GM19372 (cell line): ENCODE measurements around the gene PRXL2B.
A peak's percentile ranks its signal among the peaks of the same experiment; 100 is the strongest.
"Not testable (repeated sequence)": the region's sequence is repeated elsewhere in the genome, so short reads cannot be mapped to it uniquely, and the experiment has no call there.

ENCODE experiments used
- ATAC-seq: cut with Tn5 transposase; IDR thresholded peaks from one replicate; pipeline ENCODE4 v1.9.1; 2021; ENCODE audit warnings: mild to moderate bottlenecking, low read depth, moderate library complexity; ENCODE audit not compliant: unreplicated experiment

Gene PRXL2B

DNA sequence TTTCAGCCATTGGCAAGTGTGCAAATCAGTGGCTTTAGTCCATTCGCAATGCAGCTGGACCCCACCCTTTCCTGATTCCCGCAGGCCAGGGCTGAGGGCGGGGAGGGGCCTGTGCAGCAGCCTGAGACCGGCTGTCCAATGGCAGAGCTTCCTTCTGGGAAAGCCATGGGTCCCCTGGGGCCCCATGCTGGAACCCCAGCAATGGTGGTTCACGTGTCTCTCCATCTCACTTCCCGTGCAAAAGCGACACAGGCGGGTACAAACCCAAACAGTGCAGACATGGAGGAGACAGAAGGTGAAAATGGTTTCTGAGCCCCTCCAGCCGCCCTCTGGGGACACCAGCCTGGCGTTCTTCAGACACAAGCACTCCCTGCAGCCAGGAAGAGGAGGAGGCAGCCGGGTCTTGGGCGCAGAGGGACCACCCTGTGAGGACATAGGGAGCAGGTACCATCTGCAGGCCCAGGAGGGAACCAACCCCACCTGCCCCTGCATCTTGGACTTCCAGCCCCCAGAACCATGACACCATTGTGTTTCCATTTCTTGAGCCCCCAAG is 36.2 kb upstream of the PRXL2B start:
- not testable (repeated sequence) for ATAC-seq

- ATAC-seq: not testable (repeated sequence)
Observed at GRCh38 chr1:2551544-2551943, 35.0 kb upstream of the PRXL2B start.

- no peak for ATAC-seq
Observed at GRCh38 chr1:2552189-2552588, 34.4 kb upstream of the PRXL2B start.

DNA sequence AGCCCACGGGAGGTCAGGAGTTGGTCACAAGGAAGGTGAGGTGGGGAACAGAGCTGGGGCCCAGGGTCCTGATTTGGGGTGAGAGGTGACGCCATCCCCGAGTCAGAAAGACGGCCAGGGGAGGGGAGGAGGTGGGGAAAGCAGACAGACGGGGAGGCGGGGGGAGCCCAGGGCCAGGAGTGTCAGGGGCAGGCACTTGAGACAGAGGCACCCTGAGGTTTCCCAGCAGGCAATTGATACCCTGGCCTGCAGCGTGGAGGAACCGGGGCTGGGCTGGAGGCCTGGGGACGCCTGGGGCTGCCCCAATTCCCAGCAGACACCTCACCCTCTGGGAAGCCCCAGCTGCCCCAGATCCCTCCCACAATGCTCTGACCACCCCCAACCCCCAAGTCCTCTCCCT is 33.5 kb upstream of the PRXL2B start:
- not testable (repeated sequence) for ATAC-seq

- ATAC-seq: no peak
Observed at GRCh38 chr1:2553871-2554620, 32.5 kb upstream of the PRXL2B start.

- ATAC-seq: no peak
Observed at GRCh38 chr1:2554621-2555387, 31.8 kb upstream of the PRXL2B start.

DNA sequence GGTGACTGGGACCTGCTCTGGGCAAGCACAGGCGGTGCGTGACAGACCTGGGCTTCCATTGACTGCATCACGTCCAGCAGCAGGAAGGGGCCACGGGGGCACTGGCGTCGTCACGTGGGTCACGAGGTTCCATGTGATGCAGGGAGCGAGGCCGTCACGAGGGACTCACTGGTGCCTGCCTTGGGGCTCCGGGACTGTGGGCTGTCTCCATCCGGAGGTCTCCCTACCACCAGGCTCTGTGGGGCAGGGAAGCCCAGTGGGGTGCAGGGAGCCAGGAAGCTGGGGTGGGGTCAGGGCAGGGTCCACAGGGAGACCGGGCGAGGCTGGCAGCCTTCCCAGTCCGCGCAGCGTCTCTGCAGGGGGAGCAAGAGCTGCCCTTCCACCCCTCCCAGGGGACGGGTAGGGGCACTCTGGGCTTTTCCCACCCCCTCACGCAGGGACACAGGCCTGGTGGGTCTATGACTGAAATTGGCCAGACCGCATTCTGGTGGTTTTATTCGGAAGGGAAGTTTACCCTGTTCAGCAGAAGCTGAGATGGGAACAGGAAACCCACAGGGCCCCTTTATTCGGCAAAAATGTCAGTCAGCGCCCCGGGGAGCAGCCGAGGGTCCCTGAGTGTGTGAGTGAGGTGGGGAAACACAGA is 30.8 kb upstream of the PRXL2B start:
- ATAC-seq: peak; percentile 34

DNA sequence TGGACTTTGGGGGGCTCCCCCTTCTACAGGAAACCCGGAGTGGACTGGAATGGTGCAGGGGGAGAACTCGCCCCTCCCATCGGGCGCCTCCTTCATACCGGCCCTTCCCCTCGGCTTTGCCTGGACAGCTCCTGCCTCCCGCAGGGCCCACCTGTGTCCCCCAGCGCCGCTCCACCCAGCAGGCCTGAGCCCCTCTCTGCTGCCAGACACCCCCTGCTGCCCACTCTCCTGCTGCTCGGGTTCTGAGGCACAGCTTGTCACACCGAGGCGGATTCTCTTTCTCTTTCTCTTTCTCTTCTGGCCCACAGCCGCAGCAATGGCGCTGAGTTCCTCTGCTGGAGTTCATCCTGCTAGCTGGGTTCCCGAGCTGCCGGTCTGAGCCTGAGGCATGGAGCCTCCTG is 30.3 kb upstream of the PRXL2B start, which contains the start of gene TNFRSF14:
TSS of gene TNFRSF14 (plus strand) at position 95 of the 401 bp plus-strand sequence. CDS start at position 389, 294 bp downstream.
- ATAC-seq: peak; percentile 39

GRCh38 chr1:2556678-2557481 is 29.7 kb upstream of the PRXL2B start:
- peak; percentile 27 for ATAC-seq

DNA sequence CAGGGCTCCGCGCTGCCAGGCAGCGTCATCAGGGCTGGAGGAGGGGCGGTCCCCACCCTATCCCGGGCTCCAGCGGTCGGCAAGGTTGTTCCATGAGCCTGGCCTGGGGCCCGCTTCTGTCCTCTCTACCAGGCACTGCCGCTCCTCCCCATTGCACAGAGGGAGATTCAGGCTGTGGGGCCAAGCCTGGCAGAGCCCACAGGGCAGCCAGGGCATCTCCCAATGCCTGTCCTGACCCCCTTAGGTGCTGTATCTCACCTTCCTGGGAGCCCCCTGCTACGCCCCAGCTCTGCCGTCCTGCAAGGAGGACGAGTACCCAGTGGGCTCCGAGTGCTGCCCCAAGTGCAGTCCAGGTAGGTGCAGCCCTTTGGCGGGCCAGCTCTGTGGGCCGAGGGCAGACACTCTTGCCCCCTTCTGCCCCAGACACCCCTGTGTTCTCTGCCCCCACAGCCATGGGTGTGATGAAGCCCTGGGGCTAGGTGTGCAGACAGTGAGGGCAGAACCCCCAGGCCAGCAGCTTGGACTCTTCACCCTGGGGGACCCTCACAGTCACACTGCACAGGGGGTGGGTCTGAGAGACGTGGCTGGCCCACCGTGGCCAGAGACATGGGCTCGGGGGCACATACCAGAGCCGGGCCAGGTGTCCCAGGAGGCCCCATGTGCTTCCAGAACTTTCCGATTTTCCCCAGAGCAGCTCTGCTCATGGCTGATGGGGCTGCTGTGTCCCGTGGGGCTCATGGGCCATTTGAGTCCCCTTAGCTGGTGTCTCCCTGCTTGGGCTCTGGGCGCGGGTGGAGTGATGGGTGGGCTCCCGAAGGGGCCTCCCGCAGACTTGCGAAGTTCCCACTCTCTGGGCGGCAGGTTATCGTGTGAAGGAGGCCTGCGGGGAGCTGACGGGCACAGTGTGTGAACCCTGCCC is 28.8 kb upstream of the PRXL2B start:
- ATAC-seq: no peak

DNA sequence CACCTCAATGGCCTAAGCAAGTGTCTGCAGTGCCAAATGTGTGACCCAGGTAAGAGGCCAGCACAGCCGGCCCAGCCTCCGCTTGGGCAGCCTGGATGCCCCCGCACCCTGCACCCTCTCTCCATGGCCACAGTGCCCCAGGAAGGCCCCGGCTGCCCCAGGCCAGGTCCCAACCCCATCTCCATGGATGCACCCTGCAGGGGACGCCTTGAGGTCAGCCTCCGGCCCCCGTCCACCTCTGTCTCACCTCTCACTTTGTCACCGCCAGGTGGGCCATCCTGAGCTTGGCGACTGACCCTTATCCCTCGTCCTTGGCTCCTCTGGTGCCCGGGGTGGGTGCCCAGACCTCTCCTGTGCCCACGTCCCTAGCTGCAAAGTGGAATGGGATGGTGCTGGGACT is 28.2 kb upstream of the PRXL2B start:
- no peak for ATAC-seq

DNA sequence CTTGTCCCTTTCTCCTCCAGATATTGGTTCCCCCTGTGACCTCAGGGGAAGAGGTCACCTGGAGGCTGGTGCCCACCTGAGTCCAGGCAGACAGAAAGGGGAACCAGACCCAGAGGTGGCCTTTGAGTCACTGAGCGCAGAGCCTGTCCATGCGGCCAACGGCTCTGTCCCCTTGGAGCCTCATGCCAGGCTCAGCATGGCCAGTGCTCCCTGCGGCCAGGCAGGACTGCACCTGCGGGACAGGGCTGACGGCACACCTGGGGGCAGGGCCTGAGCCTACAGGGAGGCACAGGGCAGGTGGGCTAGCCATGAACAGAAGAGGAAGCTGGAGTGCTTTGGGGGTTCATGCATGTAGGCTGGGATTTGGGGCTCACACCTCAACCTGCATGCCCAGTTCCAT is 27.7 kb upstream of the PRXL2B start:
- ATAC-seq: no peak

- ATAC-seq: no peak
Observed at GRCh38 chr1:2559509-2560298, 26.9 kb upstream of the PRXL2B start.

DNA sequence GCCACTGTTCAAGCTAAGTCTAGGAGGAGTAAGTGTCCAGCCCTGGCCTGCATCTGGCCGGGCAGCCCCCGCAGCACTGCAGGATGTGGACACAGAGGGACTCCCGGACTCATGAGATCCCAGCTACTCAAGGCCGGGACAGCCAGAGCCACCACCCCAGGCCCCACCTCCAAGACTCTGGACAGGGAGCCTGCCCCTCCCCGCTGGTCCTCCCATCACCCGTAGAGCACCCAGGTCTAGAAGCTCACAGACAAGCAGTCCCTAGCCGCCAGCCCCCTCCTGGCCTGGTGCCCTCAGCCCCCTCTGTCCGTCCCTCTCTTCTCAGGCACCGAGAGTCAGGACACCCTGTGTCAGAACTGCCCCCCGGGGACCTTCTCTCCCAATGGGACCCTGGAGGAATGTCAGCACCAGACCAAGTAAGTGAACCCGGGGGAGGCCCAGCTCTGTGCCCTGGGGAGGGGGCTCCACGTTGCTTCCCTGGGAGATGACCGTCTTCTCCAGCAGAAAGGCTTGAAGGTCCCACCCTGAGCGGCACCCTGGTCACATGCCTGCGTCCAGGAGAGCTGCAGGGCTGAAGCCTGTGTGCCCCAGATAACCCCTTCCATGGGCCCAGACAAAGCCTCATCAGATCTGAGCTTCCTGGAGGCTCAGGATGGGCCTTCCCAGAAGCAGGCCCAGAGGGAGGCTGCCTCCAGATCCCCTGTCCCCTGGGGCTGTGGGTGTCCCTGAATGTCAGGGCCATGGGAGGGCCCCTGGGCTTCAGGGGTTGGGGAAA is 26.1 kb upstream of the PRXL2B start:
- no peak for ATAC-seq

GRCh38 chr1:2561446-2561845 is 25.1 kb upstream of the PRXL2B start:
- ATAC-seq: no peak

DNA sequence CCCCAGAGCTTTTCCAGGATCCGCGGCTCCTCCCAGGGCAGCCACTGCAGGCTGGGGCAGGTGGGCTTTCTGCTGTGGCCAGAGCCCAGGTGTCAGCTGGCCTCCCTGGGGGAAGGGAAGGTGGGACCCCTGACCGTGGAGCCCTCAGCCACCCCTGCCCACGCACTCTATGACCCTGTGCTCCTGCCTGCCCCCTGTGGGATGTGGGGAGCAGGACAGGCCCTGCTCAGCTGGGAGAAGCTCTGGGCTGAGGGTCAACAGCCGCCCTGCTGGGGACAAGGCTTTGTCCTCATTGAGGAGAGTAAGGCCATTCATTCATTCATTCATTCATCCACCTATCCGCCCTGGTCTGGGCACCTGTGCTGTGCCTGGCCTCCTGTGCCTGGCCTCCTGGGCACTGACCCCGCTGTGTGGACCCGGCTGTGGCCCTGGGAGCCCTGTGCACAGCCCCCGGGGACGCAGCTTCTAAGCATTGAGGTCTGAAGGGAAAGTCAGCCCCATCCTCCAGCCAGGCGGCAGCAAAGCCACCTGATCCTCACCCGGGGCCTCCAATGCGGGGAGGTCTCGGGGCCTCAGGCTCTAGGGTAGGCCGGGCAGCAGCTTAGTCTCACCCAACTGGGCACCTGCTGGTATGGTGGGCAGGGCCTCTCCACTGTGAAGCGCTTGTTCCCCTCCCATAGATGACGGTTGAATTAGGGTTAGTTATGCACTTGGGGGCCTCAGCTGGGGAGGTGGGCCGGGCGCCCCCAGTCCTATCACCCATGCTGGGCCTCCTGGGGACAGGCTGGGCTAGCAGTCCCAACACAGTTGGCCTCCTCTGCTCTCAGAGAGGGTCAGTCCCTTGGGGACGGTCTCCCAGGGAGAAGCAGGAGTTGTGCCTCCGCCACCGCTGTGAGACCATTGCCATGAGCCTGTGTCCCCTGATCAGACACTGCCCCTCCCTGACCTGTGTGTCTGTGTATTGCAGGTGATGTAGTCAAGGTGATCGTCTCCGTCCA is 24.4 kb upstream of the PRXL2B start:
- ATAC-seq: no peak
